Lower lobe of right lung (tissue), 2 donors: Measurements from ENCODE around the gene CRYAA. TPM values are rescaled to one million over a fixed set of nuclear protein-coding genes. Genes with fewer than 3 reads are reported as not detected.

ENCODE experiments used
- ATAC-seq, 2 donors: fragments of 200-7000 bp; cut with Tn5 transposase; one replicate each; pipeline ENCODE4 v1.9.1; 2020 to 2022; ENCODE audit warnings: mild to moderate bottlenecking in 2 of 2, moderate library complexity in 2 of 2
- DNase-seq: peaks from one replicate; pipeline ENCODE4 v3.0.0-alpha.2; 2020
- H3K27ac ChIP-seq: fragments of 200-600 bp; one replicate; pipeline ENCODE4 v1.8.0; 2022
- H3K27me3 ChIP-seq: fragments of 200-600 bp; one replicate; pipeline ENCODE4 v1.8.0; 2022; ENCODE audit warnings: low read depth
- H3K36me3 ChIP-seq: fragments of 200-600 bp; one replicate; pipeline ENCODE4 v1.8.0; 2022; ENCODE audit warnings: mild to moderate bottlenecking
- H3K4me1 ChIP-seq: fragments of 200-600 bp; one replicate; pipeline ENCODE4 v1.8.0; 2022
- H3K4me3 ChIP-seq: fragments of 200-600 bp; one replicate; pipeline ENCODE4 v1.8.0; 2022; ENCODE audit warnings: mild to moderate bottlenecking
- H3K9me3 ChIP-seq: fragments of 200-600 bp; one replicate; pipeline ENCODE4 v1.8.0; 2022
- intact Hi-C: fragments of 100-400 bp; cut with DNase I; formaldehyde crosslinking; loops from one replicate; pipeline ENCODE4 v1.11.0; 2022
- total RNA-seq: library from RNA; stranded (reverse); fragmentation: NEBNext Ultra II Directional; extraction: Animal tissue kit (Norgen Biotek cat#: 25700); gene quantifications from one replicate; pipeline ENCODE4 v1.2.1, GENCODE V29; 2021
- TF ChIP-seq, protein P1 (sequence below): fragments of 200-600 bp; IDR thresholded peaks from one replicate; pipeline ENCODE4 v1.8.0; 2022; ENCODE audit warnings: antibody characterized with exemption, mild to moderate bottlenecking
- donor health status: DM: no; HTN: yes; CAD: no; lungs with severe emphysema.

CRYAA gene
- total RNA-seq, 1 donor from 2014 or later: not detected

DNA sequence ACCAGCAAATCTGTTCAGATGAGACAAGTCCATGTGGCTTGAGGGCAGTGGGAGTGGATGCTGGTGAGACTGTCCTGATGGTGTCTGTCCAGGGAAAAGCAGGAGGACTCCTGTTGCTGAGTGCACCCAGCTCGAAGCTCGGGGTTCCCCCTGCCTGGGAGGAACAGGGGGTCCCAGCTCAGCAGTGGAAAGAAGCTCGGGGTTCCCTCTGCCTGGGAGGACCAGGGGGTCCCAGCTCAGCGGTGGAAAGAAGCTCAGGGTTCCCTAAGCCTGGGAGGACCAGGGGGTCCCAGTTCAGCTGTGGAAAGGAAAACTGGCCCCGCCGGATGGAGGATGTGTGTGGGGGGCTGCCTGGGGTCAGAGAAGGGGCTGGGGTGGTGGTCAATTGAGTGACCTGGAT, 39.1 kb downstream of the CRYAA start:
- Histone ChIP-seq H3K27ac (no peak overlapping the region), H3K27me3 (no peaks in the 10 kb centered on the region), H3K36me3 (no peaks in the 10 kb centered on the region), H3K4me1 (no peaks in the 10 kb centered on the region), H3K9me3 (no peaks in the 10 kb centered on the region), H3K4me3 (no peak overlapping the region)
- no peak for DNase-seq
- no peak for ATAC-seq
- TF ChIP-seq, protein P1, sequence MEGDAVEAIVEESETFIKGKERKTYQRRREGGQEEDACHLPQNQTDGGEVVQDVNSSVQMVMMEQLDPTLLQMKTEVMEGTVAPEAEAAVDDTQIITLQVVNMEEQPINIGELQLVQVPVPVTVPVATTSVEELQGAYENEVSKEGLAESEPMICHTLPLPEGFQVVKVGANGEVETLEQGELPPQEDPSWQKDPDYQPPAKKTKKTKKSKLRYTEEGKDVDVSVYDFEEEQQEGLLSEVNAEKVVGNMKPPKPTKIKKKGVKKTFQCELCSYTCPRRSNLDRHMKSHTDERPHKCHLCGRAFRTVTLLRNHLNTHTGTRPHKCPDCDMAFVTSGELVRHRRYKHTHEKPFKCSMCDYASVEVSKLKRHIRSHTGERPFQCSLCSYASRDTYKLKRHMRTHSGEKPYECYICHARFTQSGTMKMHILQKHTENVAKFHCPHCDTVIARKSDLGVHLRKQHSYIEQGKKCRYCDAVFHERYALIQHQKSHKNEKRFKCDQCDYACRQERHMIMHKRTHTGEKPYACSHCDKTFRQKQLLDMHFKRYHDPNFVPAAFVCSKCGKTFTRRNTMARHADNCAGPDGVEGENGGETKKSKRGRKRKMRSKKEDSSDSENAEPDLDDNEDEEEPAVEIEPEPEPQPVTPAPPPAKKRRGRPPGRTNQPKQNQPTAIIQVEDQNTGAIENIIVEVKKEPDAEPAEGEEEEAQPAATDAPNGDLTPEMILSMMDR: no peak
- intact Hi-C loops: no loop called here

DNA sequence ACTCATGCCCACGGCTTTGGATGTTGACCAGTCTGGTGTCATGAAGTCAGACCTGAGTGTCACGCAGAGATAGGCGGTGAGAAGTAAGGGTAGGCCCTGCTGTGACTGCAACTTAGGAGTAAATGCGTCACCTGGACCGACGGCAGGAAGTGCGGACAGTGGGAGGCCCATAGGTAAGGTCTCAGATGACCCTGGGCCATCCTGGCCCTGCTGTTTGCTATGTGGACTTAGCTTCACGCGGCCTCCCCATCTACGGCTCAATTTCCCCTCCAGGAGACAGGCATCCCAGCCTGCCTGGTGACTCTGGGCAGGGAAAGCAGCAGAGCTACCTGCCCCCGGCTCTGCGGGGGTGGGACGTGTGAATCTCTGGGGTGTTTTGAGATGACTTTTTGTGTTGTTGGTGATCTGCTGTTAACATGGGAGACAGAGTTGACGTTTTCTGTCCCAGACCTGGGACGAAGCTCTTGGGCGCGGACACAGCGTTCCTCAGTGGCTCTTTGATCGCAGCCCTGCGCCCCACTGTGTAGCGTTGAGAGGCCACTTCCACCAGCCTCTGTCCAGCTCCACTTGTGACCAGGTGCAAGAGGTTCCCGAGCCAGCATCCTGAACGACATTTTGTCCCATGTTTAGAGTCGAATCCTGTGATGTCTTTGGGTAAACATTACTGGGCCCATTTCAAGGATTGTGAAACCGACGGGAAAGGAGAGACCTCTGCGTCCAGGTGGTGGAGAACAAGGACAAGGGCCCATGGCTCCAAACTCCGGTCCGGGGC, 39.9 kb downstream of the CRYAA start:
- no peak for DNase-seq

DNA sequence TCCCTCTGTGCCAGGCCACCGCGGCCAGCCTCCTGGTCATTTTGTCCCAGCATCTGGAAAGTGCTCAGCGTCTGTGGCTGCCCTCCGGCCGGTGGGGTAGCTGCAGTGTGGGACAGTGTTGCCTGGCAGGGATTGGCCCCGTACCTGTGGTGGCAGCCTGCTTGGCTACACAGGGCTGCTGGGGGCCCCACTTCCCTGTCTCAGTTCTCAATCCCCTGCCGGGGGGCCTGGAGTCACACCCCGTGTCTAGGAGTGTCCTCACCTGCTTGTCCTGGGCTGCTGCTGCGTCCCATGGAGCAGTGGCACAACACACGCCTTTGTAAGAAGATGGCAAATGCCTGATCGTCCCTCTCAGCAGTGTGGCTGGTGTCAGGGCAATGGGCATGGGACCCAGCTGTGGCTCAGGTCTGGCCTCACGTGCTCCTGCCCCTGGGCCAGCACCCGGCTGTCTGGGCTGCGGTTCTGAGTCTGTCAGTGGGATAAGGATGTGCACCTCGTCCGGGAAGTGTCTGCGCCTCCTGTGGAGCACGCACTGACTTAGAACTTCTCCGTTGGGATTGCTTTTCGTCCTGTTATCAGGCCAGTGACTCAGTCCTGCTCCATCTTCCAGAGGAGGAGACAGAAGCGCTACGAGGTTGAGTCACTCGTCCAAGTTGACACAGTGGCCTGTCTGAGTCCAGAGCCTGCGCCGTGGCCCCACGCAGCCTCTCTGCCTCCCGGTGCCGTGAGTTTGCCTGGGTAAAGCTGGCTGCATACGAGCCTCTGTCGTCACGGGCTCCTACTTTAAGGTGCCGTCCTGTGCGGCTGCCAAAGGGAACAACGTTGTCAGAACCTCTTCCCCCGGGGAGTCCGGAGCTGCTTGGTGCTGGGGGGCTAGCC, 41.0 kb downstream of the CRYAA start:
- Histone ChIP-seq H3K27ac (no peak overlapping the region), H3K4me3 (no peak overlapping the region), H3K36me3 (no peaks in the 10 kb centered on the region), H3K9me3 (no peaks in the 10 kb centered on the region), H3K4me1 (no peaks in the 10 kb centered on the region), H3K27me3 (no peaks in the 10 kb centered on the region)
- DNase-seq (no peak), ATAC-seq (no peak)
- intact Hi-C loops: no loop called here
- TF ChIP-seq, protein P1: no peak

More for the DNA sequence above, 39.9 kb downstream of the CRYAA start:
- Histone ChIP-seq H3K4me3 (no peak overlapping the region), H3K36me3 (no peaks in the 10 kb centered on the region), H3K4me1 (no peaks in the 10 kb centered on the region), H3K9me3 (no peaks in the 10 kb centered on the region), H3K27ac (no peak overlapping the region), H3K27me3 (no peaks in the 10 kb centered on the region)
- TF ChIP-seq, protein P1: no peak
- intact Hi-C loops: no loop called here
- no peak for ATAC-seq

DNA sequence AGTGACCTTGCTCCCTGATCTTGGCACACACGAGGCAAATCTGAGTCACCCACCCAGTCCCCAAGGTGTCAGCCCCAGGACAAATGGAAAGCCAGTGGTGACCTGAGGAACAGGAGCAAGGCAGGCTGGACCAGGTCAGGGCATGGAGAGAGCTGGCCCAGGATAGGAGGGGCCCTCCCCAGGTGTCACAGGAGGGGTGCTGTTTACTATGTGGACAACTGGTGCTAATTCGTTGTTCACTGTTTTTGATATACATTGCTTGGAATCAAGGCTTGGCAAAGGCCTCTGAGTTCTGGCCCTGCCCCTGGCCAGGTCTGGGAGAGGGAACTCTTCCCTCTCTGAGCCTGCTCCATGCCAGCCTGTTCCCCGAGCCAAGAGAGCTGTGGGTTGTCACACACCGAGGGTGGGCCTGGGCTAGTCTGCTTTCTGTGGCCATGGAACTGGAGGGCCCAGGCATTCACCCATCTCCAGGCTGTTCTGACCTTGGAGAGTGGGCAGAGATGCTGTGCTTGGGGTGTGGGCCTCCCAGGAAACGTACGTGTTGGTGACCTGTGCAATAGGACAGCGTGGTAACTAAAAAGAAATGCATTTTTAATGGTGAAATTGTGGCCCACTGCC, 41.8 kb downstream of the CRYAA start:
- H3K9me3 ChIP-seq: no peaks in the 10 kb centered on the region
- H3K27ac ChIP-seq: no peak overlapping the region
- TF ChIP-seq, protein P1: no peak
- intact Hi-C loops: no loop called here
- DNase-seq (no peak), ATAC-seq (peak in 1 of 2 donors; percentile 6)
- H3K27me3 ChIP-seq: no peaks in the 10 kb centered on the region
- no peaks in the 10 kb centered on the region for H3K36me3 ChIP-seq
- no peak overlapping the region for H3K4me3 ChIP-seq
- H3K4me1 ChIP-seq: no peaks in the 10 kb centered on the region

DNA sequence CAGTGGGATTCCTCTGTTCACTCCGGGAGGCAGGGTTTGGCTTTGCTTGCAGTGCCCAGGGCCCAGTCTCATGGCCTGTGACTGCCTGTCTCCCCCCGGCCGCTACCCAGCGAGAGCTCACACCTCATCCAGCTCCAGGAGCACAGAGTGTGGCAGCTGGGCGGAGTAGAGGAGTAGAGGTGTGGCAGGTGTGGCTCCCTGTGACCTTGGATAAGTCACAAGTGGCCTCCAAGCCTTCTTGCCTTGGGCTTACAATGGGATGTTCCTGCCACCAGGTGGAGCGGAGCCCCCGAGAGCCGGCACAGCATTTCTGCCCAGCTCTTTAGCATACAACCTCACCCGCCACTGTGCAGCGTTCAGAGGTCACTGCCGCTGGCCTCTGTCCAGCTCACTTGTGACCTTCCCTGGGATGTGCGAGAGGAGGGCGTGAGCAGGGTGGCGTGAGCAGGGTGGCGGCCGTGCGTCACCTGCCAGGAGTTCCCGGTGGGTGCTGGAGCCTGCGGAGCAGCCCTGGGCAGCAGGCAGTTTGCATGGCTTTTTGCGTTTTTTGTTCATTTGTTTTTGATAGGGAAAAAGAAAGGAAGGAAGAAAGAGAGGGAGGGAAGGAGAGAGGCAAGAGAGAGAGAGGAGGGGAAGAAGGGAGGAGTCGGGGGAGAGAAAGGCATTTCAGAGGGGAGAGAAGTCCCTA, 42.4 kb downstream of the CRYAA start:
- no peaks in the 10 kb centered on the region for H3K4me1 ChIP-seq
- H3K36me3 ChIP-seq: no peaks in the 10 kb centered on the region
- intact Hi-C loops: no loop called here
- no peak overlapping the region for H3K27ac ChIP-seq
- no peak overlapping the region for H3K4me3 ChIP-seq
- peak; percentile 92 to 93 for ATAC-seq
- peak; percentile 82 for DNase-seq
- no peaks in the 10 kb centered on the region for H3K9me3 ChIP-seq
- TF ChIP-seq, protein P1: peak; percentile 42
- no peaks in the 10 kb centered on the region for H3K27me3 ChIP-seq
